Upper lobe of left lung (tissue), 4 donors: Measurements from ENCODE around the gene INTU.

ENCODE experiments used
- CTCF ChIP-seq, 6 experiments: fragments of 450-650 bp in 4 of 6; fragments of 200-600 bp in 2 of 6; sonication (generic) in 2 of 6; IDR thresholded peaks; one replicate each; pipeline ENCODE4 v1.5.1; 2016 to 2019; ENCODE audit warnings: antibody characterized with exemption in 6 of 6
- EP300 ChIP-seq, 4 donors: sonication (generic); formaldehyde crosslinking; IDR thresholded peaks; one replicate each; pipeline ENCODE4 v1.5.1; 2017; ENCODE audit warnings: antibody characterized with exemption in 4 of 4, control low read depth in 2 of 4
- POLR2A ChIP-seq, 4 donors: fragments of 450-650 bp; IDR thresholded peaks; one replicate each; pipeline ENCODE4 v1.5.1; 2016 to 2017; ENCODE audit warnings: antibody characterized with exemption in 4 of 4, mild to moderate bottlenecking in 2 of 4
- POLR2AphosphoS5 ChIP-seq, 2 donors: sonication (generic); formaldehyde crosslinking; IDR thresholded peaks; one replicate each; pipeline ENCODE4 v1.5.1; 2017; ENCODE audit warnings: antibody characterized with exemption in 2 of 2

GRCh38 chr4:127709456-127709855 is 76.7 kb downstream of the INTU start:
- TF ChIP-seq CTCF (IDR thresholded peaks at IDR 0.05) (no peak), POLR2A (IDR thresholded peaks at IDR 0.05) (no peak), POLR2AphosphoS5 (IDR thresholded peaks at IDR 0.05) (no peak), EP300 (IDR thresholded peaks at IDR 0.05) (no peak)
